Skeletal muscle tissue (tissue), 1 donor: Measurements from ENCODE around the gene ALDH1A1. TPM values are rescaled to one million over a fixed set of nuclear protein-coding genes. Genes with fewer than 3 reads are reported as not detected.

Experiments used
- total RNA-seq: library from RNA; depleted of rRNA; stranded (reverse); fragments of >200 nt; gene quantifications from one replicate; pipeline ENCODE4 v1.2.3, GENCODE V29; 2014

Gene ALDH1A1
- total RNA-seq, 1 donor from 2014 or later, result 52.7 TPM

Other genes starting within 250 kb of the ALDH1A1 start
- 90.8 TPM for gene ANXA1, start 198.8 kb upstream of the ALDH1A1 start, total RNA-seq